GM12878 (cell line): ENCODE measurements around the gene TRAPPC12. TPM values are rescaled to one million over a fixed set of nuclear protein-coding genes. Genes with fewer than 3 reads are reported as not detected.

Experiments used
- ATAC-seq: fragments of 200-7000 bp; cut with Tn5 transposase; 3 replicates; pipeline ENCODE4 v1.9.1; 2020; ENCODE audit warnings: mild to moderate bottlenecking, moderate library complexity
- BruUV-seq: library from RNA; stranded (reverse); fragments of 400-500 nt; replicated peaks from 2 replicates; lab custom pipeline; 2021; lab: Mats Ljungman, UMichigan
- CTCF ChIA-PET: fragments of 300-600 bp; sonication (Branson Sonifier 250); formaldehyde crosslinking; extraction: SDS; loops from one replicate; lab custom pipeline; 2021; ENCODE audit warnings: inconsistent platforms; lab: Yijun Ruan, JAX
- POLR2A ChIA-PET: fragments of 350-600 bp; formaldehyde crosslinking; extraction: SDS; loops from one replicate; lab custom pipeline; 2021; ENCODE audit warnings: inconsistent platforms; lab: Charles Lee
- RAD21 ChIA-PET: fragments of 300-600 bp; sonication (Branson Sonifier 250); formaldehyde crosslinking; loops from one replicate; lab custom pipeline; 2023; ENCODE audit warnings: antibody characterized with exemption; ENCODE audit not compliant: unreplicated experiment; lab: Charles Lee
- SMC1A ChIA-PET: fragments of 300-600 bp; sonication (Branson Sonifier 250); formaldehyde crosslinking; loops from one replicate; lab custom pipeline; 2023; ENCODE audit not compliant: unreplicated experiment, uncharacterized antibody; lab: Charles Lee
- DNase-seq: peaks from one replicate; pipeline ENCODE4 v3.0.0-alpha.2; 2011; ENCODE audit warnings: low read depth, low spot score
- FAIRE-seq: peaks from 3 replicates; lab custom pipeline; 2011; peaks lifted over from hg19 to GRCh38; lab: Jason Lieb, UNC
- H2AFZ ChIP-seq: 2 replicates; pipeline ENCODE4 v1.6.0; 2011; ENCODE audit warnings: low read depth, low read length, control low read depth; ENCODE audit not compliant: control insufficient read depth
- H3K27ac ChIP-seq: 2 replicates; pipeline ENCODE4 v1.5.1; 2011; ENCODE audit warnings: control low read depth; ENCODE audit not compliant: control insufficient read depth, insufficient read depth
- H3K27me3 ChIP-seq, 2 experiments: replicated peaks in 1 of 2; 2 replicates each; pipeline versions ENCODE4 v1.6.0 to v1.6.1; 2011; ENCODE audit warnings: low read length in 1 of 2; ENCODE audit not compliant: control insufficient read depth in 2 of 2, insufficient read depth in 2 of 2
- H3K36me3 ChIP-seq, 2 experiments: 2 replicates each; pipeline ENCODE4 v1.5.1; 2011; ENCODE audit warnings: low read length in 1 of 2; ENCODE audit not compliant: control insufficient read depth in 2 of 2, insufficient read depth in 2 of 2
- H3K4me1 ChIP-seq: 2 replicates; pipeline ENCODE4 v1.6.1; 2011; ENCODE audit warnings: mild to moderate bottlenecking, low read length, moderate library complexity, mixed read lengths; ENCODE audit not compliant: control insufficient read depth, insufficient read depth
- H3K4me2 ChIP-seq: 2 replicates; pipeline ENCODE4 v1.6.0; 2011; ENCODE audit warnings: control low read depth; ENCODE audit not compliant: control insufficient read depth, insufficient read depth
- H3K4me3 ChIP-seq: fragments of 200-600 bp; sonication (generic); 2 replicates; pipeline ENCODE4 v1.5.1; 2016
- H3K79me2 ChIP-seq: 2 replicates; pipeline ENCODE4 v1.6.0; 2011; ENCODE audit warnings: low read length; ENCODE audit not compliant: control insufficient read depth, insufficient read depth
- H3K9ac ChIP-seq: 2 replicates; pipeline ENCODE4 v1.8.0; 2011; ENCODE audit warnings: low read length, control low read depth, mixed read lengths; ENCODE audit not compliant: control insufficient read depth, insufficient read depth
- H3K9me3 ChIP-seq: replicated peaks from 3 replicates; pipeline ENCODE4 v1.5.1; 2011; ENCODE audit warnings: mild to moderate bottlenecking, low read length; ENCODE audit not compliant: control insufficient read depth, insufficient read depth
- H4K20me1 ChIP-seq: 2 replicates; pipeline ENCODE4 v1.6.0; 2011; ENCODE audit not compliant: control insufficient read depth, insufficient read depth
- HCFC1 ChIP-seq: fragments of 150-350 bp; IDR thresholded peaks from 2 replicates; pipeline ENCODE4 v1.6.1; 2014; ENCODE audit warnings: low read length
- IKZF2 ChIP-seq, 2 experiments: fragments of 450-650 bp; IDR thresholded peaks; 2 replicates each; pipeline ENCODE4 v1.6.1; 2017; ENCODE audit warnings: mild to moderate bottlenecking in 2 of 2, moderate library complexity in 2 of 2
- NFXL1 ChIP-seq: fragments of 450-650 bp; IDR thresholded peaks from 2 replicates; pipeline ENCODE4 v1.6.1; 2017; ENCODE audit warnings: antibody characterized with exemption, mild to moderate bottlenecking, borderline replicate concordance
- NFYB ChIP-seq: IDR thresholded peaks from 2 replicates; pipeline ENCODE4 v1.6.1; 2011; ENCODE audit warnings: low read depth, mild to moderate bottlenecking, low read length, improper control_type of control experiment, moderate library complexity; ENCODE audit not compliant: insufficient read depth
- NR2F1 ChIP-seq: fragments of 450-650 bp; conservative IDR thresholded peaks from 2 replicates; pipeline ENCODE4 v1.6.1; 2017; ENCODE audit warnings: mild to moderate bottlenecking
- POLR2AphosphoS2 ChIP-seq: IDR thresholded peaks from 2 replicates; pipeline ENCODE4 v1.6.1; 2011; ENCODE audit warnings: low read depth, mild to moderate bottlenecking, low read length, improper control_type of control experiment, moderate library complexity
- RELA ChIP-seq: fragments of 450-650 bp; IDR thresholded peaks from 2 replicates; pipeline ENCODE4 v1.8.0; 2014; ENCODE audit warnings: borderline replicate concordance; ENCODE audit not compliant: partially characterized antibody
- SUZ12 ChIP-seq: fragments of 200-600 bp; sonication (generic); IDR thresholded peaks from one replicate; pipeline ENCODE4 v1.6.1; 2018; ENCODE audit warnings: antibody characterized with exemption, mild to moderate bottlenecking; ENCODE audit not compliant: unreplicated experiment
- TCF7 ChIP-seq: IDR thresholded peaks from 2 replicates; pipeline ENCODE4 v1.6.1; 2014; ENCODE audit warnings: antibody characterized with exemption, borderline replicate concordance
- WGBS: methylation state at CpG from one replicate; pipeline ENCODE4 v1.1.6; 2016; ENCODE audit warnings: low lambda C conversion rate; ENCODE audit not compliant: insufficient replicate concordance, insufficient coverage; ENCODE audit errors: missing lambda C conversion rate; 5-methylcytosine and 5-hydroxymethylcytosine counted together
- in situ Hi-C: fragments of 300-500 bp; cut with MboI; formaldehyde crosslinking; loops from 9 replicates; pipeline ENCODE4 v1.14.3; 2018; ENCODE audit warnings: mixed read lengths
- intact Hi-C: fragments of 100-400 bp; cut with micrococcal nuclease; formaldehyde crosslinking; loops from one replicate; pipeline ENCODE4 v1.14.2; 2022; ENCODE audit not compliant: unreplicated experiment
- polyA plus RNA-seq, 11 experiments: library from polyadenylated mRNA; depleted of rRNA in 4 of 11; unstranded in 6 of 11; stranded (reverse) in 5 of 11; fragments of >200 nt; fragmentation: Nextera tagmentation in 4 of 11; fragmentation: Illumina TruSeq in 1 of 11; extraction: Ambion mirVana in 4 of 11; extraction: Trizol in 1 of 11; gene quantifications; 1 replicate in 1 of 11; 2 replicates in 10 of 11; pipeline versions ENCODE4 v1.2.1 to v1.2.3, GENCODE V29; 2011 to 2016; ENCODE audit warnings: inconsistent platforms in 2 of 11, missing spikeins in 2 of 11, low read depth in 1 of 11
- total RNA-seq, 4 experiments: library from RNA; depleted of rRNA in 3 of 4; stranded (reverse); fragments of >200 nt in 3 of 4; fragmentation: Illumina TruSeq in 1 of 4; extraction: Trizol in 1 of 4; gene quantifications; 2 replicates each; pipeline versions ENCODE4 v1.2.1 to v1.2.3, GENCODE V29; 2013 to 2021
- TF ChIP-seq, protein P1 (sequence below): fragments of 450-650 bp; IDR thresholded peaks from 2 replicates; pipeline ENCODE4 v1.6.1; 2017; ENCODE audit warnings: mild to moderate bottlenecking
- TF ChIP-seq, protein P2 (sequence below): fragments of 450-650 bp; IDR thresholded peaks from 2 replicates; pipeline ENCODE4 v1.6.1; 2017; ENCODE audit warnings: antibody characterized with exemption, mild to moderate bottlenecking, moderate library complexity
- TF ChIP-seq, protein P3 (sequence below): IDR thresholded peaks from 2 replicates; pipeline ENCODE4 v1.6.1; 2012; ENCODE audit warnings: low read depth, low read length, improper control_type of control experiment
- TF ChIP-seq, protein P4 (sequence below): fragments of 450-650 bp; IDR thresholded peaks from 2 replicates; pipeline ENCODE4 v1.6.1; 2018; ENCODE audit warnings: mild to moderate bottlenecking, low read depth, moderate library complexity; ENCODE audit not compliant: partially characterized antibody

The TRAPPC12 gene
- total and polyA plus RNA-seq, 10 of the 15 experiments (the other 5 are each of a cell fraction or from before 2014, with no cell fraction given): 8.6 to 77.1 (median 37.4) TPM

DNA sequence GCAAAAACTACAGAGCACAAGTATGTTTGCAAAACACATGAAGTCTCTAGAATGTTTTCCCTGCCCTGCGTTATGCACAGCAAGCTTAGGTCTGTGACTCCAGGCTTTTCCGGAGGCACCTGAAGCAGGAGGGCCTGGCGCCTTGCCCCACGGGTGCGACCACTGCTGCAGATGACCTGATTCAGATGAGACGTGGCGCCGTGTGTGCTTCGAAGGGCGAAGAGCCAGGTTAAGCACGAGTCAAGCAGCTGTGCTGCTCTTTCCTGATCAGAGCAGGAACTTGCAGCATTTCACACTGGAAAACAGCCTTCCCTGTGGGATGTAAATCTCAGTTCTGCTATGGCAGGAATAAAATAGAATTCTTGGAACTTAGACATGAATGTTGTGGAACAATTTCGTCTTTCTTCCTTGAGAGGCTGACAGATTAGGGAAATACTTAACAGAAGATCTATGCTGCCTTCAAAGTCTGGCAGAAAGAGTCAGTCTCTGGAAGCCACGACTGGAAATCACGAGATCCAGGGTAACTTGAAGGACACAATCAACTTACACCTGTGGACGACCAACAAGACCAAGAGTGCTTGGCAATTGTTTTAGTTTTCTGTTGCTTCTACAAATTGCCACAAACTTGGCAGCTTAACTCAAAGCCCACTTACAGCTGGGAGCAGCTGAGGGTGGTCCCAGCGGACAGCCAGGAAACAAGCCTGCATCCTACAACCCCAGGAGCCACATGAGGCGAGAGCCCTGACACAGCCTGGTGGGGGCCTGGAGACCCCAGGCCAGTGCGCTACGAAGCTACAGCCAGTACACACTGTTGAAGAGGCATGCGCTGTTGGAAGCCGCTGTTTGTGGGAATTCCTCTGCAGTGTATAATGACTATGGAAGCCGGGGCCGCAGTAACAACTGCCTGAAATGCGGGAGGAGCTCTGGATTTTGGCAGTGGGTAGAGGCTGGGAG lies 44.8 kb upstream of the TRAPPC12 start (continued):
- TF ChIP-seq, protein P1, sequence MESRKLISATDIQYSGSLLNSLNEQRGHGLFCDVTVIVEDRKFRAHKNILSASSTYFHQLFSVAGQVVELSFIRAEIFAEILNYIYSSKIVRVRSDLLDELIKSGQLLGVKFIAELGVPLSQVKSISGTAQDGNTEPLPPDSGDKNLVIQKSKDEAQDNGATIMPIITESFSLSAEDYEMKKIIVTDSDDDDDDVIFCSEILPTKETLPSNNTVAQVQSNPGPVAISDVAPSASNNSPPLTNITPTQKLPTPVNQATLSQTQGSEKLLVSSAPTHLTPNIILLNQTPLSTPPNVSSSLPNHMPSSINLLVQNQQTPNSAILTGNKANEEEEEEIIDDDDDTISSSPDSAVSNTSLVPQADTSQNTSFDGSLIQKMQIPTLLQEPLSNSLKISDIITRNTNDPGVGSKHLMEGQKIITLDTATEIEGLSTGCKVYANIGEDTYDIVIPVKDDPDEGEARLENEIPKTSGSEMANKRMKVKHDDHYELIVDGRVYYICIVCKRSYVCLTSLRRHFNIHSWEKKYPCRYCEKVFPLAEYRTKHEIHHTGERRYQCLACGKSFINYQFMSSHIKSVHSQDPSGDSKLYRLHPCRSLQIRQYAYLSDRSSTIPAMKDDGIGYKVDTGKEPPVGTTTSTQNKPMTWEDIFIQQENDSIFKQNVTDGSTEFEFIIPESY: no peak
- TF ChIP-seq SUZ12 (no peak), HCFC1 (no peak), RELA (no peak), IKZF2 (IDR thresholded peaks at IDR 0.05) (no peak)
- TF ChIP-seq, protein P2, sequence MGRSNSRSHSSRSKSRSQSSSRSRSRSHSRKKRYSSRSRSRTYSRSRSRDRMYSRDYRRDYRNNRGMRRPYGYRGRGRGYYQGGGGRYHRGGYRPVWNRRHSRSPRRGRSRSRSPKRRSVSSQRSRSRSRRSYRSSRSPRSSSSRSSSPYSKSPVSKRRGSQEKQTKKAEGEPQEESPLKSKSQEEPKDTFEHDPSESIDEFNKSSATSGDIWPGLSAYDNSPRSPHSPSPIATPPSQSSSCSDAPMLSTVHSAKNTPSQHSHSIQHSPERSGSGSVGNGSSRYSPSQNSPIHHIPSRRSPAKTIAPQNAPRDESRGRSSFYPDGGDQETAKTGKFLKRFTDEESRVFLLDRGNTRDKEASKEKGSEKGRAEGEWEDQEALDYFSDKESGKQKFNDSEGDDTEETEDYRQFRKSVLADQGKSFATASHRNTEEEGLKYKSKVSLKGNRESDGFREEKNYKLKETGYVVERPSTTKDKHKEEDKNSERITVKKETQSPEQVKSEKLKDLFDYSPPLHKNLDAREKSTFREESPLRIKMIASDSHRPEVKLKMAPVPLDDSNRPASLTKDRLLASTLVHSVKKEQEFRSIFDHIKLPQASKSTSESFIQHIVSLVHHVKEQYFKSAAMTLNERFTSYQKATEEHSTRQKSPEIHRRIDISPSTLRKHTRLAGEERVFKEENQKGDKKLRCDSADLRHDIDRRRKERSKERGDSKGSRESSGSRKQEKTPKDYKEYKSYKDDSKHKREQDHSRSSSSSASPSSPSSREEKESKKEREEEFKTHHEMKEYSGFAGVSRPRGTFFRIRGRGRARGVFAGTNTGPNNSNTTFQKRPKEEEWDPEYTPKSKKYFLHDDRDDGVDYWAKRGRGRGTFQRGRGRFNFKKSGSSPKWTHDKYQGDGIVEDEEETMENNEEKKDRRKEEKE: no peak

DNA sequence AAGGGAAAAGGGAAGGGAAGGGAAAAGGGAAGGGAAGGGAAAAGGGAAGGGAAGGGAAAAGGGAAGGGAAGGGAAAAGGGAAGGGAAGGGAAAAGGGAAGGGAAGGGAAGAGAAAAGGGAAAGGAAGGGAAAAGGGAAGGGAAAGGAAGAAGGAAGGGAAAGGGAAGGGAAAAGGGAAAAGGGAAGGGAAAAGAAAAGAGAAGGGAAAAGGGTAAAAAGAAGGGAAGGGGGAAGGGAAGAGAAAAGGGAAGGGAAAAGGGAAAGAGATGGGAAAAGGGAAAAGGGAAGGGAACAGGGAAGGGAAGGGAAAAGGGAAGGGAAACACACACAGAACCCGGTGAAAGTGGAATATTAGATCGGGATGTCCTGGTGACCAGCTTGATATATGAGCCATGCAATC lies 42.6 kb upstream of the TRAPPC12 start:
- CTCF ChIA-PET: no interaction called here
- no TSS peak for BruUV-seq
- no peaks in the 10 kb centered on the region for H3K79me2 ChIP-seq
- H3K4me3 ChIP-seq: no peak overlapping the region
- POLR2A ChIA-PET: no interaction called here
- in situ Hi-C loops (no loop called here), intact Hi-C loops (no loop called here)
- SMC1A ChIA-PET: no interaction called here
- no peak overlapping the region for H3K4me2 ChIP-seq
- H3K36me3 ChIP-seq: peaks cover 8 to 15% of the 10 kb centered on the region in 2 experiments
- H3K27ac ChIP-seq: no peak overlapping the region
- 100% methylated on average over 2 of the region's 2 CpGs for WGBS
- H2AFZ ChIP-seq: no peak overlapping the region
- DNase-seq (no peak), FAIRE-seq (no peak), ATAC-seq (no peak)
- no peak overlapping the region for H3K9ac ChIP-seq
- no peaks in the 10 kb centered on the region for H4K20me1 ChIP-seq
- no peaks in the 10 kb centered on the region for H3K4me1 ChIP-seq
- RAD21 ChIA-PET: no interaction called here
- H3K27me3 ChIP-seq: no peaks in the 10 kb centered on the region
- H3K9me3 ChIP-seq: no peaks in the 10 kb centered on the region; the same call in 2 of the 3 replicates
- no peak for TF ChIP-seq NR2F1
- TF ChIP-seq, protein P3, sequence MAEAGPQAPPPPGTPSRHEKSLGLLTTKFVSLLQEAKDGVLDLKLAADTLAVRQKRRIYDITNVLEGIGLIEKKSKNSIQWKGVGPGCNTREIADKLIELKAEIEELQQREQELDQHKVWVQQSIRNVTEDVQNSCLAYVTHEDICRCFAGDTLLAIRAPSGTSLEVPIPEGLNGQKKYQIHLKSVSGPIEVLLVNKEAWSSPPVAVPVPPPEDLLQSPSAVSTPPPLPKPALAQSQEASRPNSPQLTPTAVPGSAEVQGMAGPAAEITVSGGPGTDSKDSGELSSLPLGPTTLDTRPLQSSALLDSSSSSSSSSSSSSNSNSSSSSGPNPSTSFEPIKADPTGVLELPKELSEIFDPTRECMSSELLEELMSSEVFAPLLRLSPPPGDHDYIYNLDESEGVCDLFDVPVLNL: no peak
- no peak for TF ChIP-seq POLR2AphosphoS2
- TF ChIP-seq, protein P4, sequence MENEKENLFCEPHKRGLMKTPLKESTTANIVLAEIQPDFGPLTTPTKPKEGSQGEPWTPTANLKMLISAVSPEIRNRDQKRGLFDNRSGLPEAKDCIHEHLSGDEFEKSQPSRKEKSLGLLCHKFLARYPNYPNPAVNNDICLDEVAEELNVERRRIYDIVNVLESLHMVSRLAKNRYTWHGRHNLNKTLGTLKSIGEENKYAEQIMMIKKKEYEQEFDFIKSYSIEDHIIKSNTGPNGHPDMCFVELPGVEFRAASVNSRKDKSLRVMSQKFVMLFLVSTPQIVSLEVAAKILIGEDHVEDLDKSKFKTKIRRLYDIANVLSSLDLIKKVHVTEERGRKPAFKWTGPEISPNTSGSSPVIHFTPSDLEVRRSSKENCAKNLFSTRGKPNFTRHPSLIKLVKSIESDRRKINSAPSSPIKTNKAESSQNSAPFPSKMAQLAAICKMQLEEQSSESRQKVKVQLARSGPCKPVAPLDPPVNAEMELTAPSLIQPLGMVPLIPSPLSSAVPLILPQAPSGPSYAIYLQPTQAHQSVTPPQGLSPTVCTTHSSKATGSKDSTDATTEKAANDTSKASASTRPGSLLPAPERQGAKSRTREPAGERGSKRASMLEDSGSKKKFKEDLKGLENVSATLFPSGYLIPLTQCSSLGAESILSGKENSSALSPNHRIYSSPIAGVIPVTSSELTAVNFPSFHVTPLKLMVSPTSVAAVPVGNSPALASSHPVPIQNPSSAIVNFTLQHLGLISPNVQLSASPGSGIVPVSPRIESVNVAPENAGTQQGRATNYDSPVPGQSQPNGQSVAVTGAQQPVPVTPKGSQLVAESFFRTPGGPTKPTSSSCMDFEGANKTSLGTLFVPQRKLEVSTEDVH: no peak
- no peak for TF ChIP-seq NFYB
- no peak for TF ChIP-seq NFXL1
- no peak for TF ChIP-seq TCF7
